ENCODE measurements around the gene PTPRCAP. TPM values are rescaled to one million over a fixed set of nuclear protein-coding genes. Genes with fewer than 3 reads are reported as not detected.
A peak's percentile ranks its signal among the peaks of the same experiment; 100 is the strongest.

Gene PTPRCAP
- total and polyA plus RNA-seq, 2 donors from 2014 or later = 4.7 to 20.3 TPM

GRCh38 chr11:67484847-67485311 is 47.4 kb upstream of the PTPRCAP start:
- Histone ChIP-seq H3K4me3 (ENCODE audit: low read length in 3 of 3) (no peak overlapping the region), H3K27me3 (ENCODE audit: control insufficient read depth, insufficient read depth, low read length) (no peaks in the 10 kb centered on the region), H3K9me3 (ENCODE audit: control insufficient read depth in 2 of 3, insufficient read depth in 1 of 3, low read length in 3 of 3) (no peaks in the 10 kb centered on the region), H3K4me1 (ENCODE audit: control insufficient read depth in 2 of 3, insufficient read depth in 2 of 3, low read depth in 1 of 3, low read length in 3 of 3) (peaks cover 3 to 19% (median 9%) of the 10 kb centered on the region in 3 donors), H3K36me3 (ENCODE audit: control insufficient read depth in 2 of 3, insufficient read depth in 3 of 3, low read length in 3 of 3) (peaks cover 0 to 4% (median 3%) of the 10 kb centered on the region in 3 donors), H3K27ac (ENCODE audit: low read depth in 2 of 2, low read length in 2 of 2) (no peak overlapping the region), H3K9ac (ENCODE audit: low read length in 3 of 3) (peak overlapping the region in 1 of 3 donors; percentile 15)
- no peak for TF ChIP-seq CTCF (IDR thresholded peaks at IDR 0.05; ENCODE audit: borderline replicate concordance, extremely low read depth, insufficient read depth)
- DNase-seq (peak in 2 of 5 donors; percentile 59 to 76), FAIRE-seq (no peak)
- intact Hi-C loops (cut with DNase I) = no loop called here

GRCh38 chr11:67483831-67484665 is 46.6 kb upstream of the PTPRCAP start:
- Histone ChIP-seq H3K27ac (ENCODE audit: low read depth in 2 of 2, low read length in 2 of 2) (peak overlapping the region in 1 of 2 donors; percentile 55), H3K4me3 (ENCODE audit: low read length in 3 of 3) (peak overlapping the region; percentile 28 to 95 (median 33)), H3K36me3 (ENCODE audit: control insufficient read depth in 2 of 3, insufficient read depth in 3 of 3, low read length in 3 of 3) (peaks cover 0 to 4% (median 2%) of the 10 kb centered on the region in 3 donors), H3K9ac (ENCODE audit: low read length in 3 of 3) (peak overlapping the region in 1 of 3 donors; percentile 15), H3K9me3 (ENCODE audit: control insufficient read depth in 2 of 3, insufficient read depth in 1 of 3, low read length in 3 of 3) (no peaks in the 10 kb centered on the region), H3K27me3 (ENCODE audit: control insufficient read depth, insufficient read depth, low read length) (no peaks in the 10 kb centered on the region), H3K4me1 (ENCODE audit: control insufficient read depth in 2 of 3, insufficient read depth in 2 of 3, low read depth in 1 of 3, low read length in 3 of 3) (peaks cover 3 to 19% (median 9%) of the 10 kb centered on the region in 3 donors)
- TF ChIP-seq CTCF (IDR thresholded peaks at IDR 0.05; ENCODE audit: borderline replicate concordance, extremely low read depth, insufficient read depth) = no peak
- peak; percentile 52 to 82 (median 63) for DNase-seq
- no peak for FAIRE-seq
- intact Hi-C loops (cut with DNase I) = no loop called here

- H3K4me3 ChIP-seq (ENCODE audit: low read length in 3 of 3) = peak within 1 kb of the TSS; percentile 78 to 95 (median 94)
- no peaks in the 10 kb centered on the region for H3K9me3 ChIP-seq (ENCODE audit: control insufficient read depth in 2 of 3, insufficient read depth in 1 of 3, low read length in 3 of 3)
- peaks cover 3 to 19% (median 9%) of the 10 kb centered on the region in 3 donors for H3K4me1 ChIP-seq (ENCODE audit: control insufficient read depth in 2 of 3, insufficient read depth in 2 of 3, low read depth in 1 of 3, low read length in 3 of 3)
- FAIRE-seq (no peak), DNase-seq (peak; percentile 99)
- no peaks in the 10 kb centered on the region for H3K27me3 ChIP-seq (ENCODE audit: control insufficient read depth, insufficient read depth, low read length)
- H3K27ac ChIP-seq (ENCODE audit: low read depth in 2 of 2, low read length in 2 of 2) = peak within 1 kb of the TSS; percentile 79 to 87
- H3K9ac ChIP-seq (ENCODE audit: low read length in 3 of 3) = peak within 1 kb of the TSS; percentile 33 to 94 (median 83)
- no peak for TF ChIP-seq CTCF (IDR thresholded peaks at IDR 0.05; ENCODE audit: borderline replicate concordance, extremely low read depth, insufficient read depth)
- H3K36me3 ChIP-seq (ENCODE audit: control insufficient read depth in 2 of 3, insufficient read depth in 3 of 3, low read length in 3 of 3) = peaks cover 0 to 4% (median 2%) of the 10 kb centered on the region in 3 donors
- intact Hi-C loops (cut with DNase I) = no loop called here
Measured at GRCh38 chr11:67482827-67483798, 45.6 kb upstream of the PTPRCAP start, which contains the start of gene AIP. TSS of gene AIP (plus strand) at chr11:67483026. CDS start at chr11:67483159, 133 bp downstream.

Measured in kidney (tissue), 14 donors.